ENCODE data around the gene BRAF. TPM values are rescaled to one million over a fixed set of nuclear protein-coding genes. Genes with fewer than 3 reads are reported as not detected.
"Not testable (repeated sequence)": the region's sequence is repeated elsewhere in the genome, so short reads cannot be mapped to it uniquely, and the experiment has no call there.

Gene BRAF
- total RNA-seq, 2 donors from 2014 or later = 35.7 to 42.2 TPM

- Mint-ChIP-seq H3K36me3 (no peaks in the 10 kb centered on the region), H3K9me3 (no peaks in the 10 kb centered on the region), H3K27ac (peak overlapping the region in 1 of 2 donors; percentile 22), H3K4me1 (ENCODE audit: low read depth in 2 of 2) (peaks cover 0 to 5% of the 10 kb centered on the region in 2 donors), H3K4me3 (no peak overlapping the region), H3K27me3 (no peaks in the 10 kb centered on the region)
- no peak for DNase-seq (ENCODE audit: low spot score)
- ATAC-seq = no peak
Measured at GRCh38 chr7:140831724-140832123, 93.0 kb downstream of the BRAF start.

DNA sequence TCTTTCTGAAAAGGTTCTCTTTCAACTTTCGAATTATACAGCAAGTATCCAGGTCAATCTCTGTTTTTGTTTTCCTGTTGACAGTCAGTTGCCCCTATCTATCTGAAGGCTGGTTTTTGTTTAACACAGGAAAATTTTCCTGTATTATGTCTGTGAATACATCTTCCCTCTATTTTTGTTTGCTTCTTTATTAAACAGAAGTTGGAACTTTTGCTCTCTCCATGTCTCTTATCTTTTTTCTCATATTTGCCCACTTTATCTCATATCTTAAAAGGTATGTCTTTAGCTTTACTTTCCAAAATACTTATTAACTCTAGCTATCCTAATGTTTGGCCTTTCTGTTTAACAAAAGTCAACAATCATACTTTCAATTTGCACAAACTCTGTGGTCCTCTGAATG, 95.0 kb downstream of the BRAF start:
- ATAC-seq (no peak), DNase-seq (ENCODE audit: low spot score) (no peak)
- peaks cover 0 to 3% of the 10 kb centered on the region in 2 donors for H3K4me1 Mint-ChIP-seq (ENCODE audit: low read depth in 2 of 2)
- no peak overlapping the region for H3K27ac Mint-ChIP-seq
- no peaks in the 10 kb centered on the region for H3K36me3 Mint-ChIP-seq
- no peak overlapping the region for H3K4me3 Mint-ChIP-seq
- H3K9me3 Mint-ChIP-seq = no peaks in the 10 kb centered on the region
- no peaks in the 10 kb centered on the region for H3K27me3 Mint-ChIP-seq

- DNase-seq (ENCODE audit: low spot score) (no peak), ATAC-seq (no peak)
- H3K9me3 Mint-ChIP-seq = no peaks in the 10 kb centered on the region
- H3K4me1 Mint-ChIP-seq (ENCODE audit: low read depth in 2 of 2) = no peaks in the 10 kb centered on the region
- no peaks in the 10 kb centered on the region for H3K36me3 Mint-ChIP-seq
- H3K27ac Mint-ChIP-seq = no peak overlapping the region
- no peaks in the 10 kb centered on the region for H3K27me3 Mint-ChIP-seq
- no peak overlapping the region for H3K4me3 Mint-ChIP-seq
Measured at GRCh38 chr7:140828741-140829140, 96.0 kb downstream of the BRAF start.

DNA sequence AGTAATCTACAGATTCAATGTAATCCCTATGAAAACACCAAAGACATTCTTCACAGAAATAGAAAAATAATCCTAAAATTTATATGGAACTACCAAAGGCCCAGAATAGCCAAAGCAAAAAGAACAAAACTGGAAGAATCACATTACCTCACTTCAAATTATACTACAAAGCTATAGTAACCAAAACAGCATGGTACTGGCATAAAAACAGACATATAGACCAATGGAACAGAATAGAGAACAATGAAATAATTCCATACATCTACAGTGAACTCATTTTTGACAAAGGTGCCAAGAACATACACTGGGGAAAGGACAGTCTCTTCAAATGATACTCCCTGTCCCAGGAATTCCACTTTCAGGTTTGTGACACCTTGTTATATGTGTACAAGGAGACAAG, 107.3 kb downstream of the BRAF start:
- H3K36me3 Mint-ChIP-seq = peaks cover 11% of the 10 kb centered on the region
- H3K4me3 Mint-ChIP-seq; H3K4me1 Mint-ChIP-seq (ENCODE audit: low read depth in 2 of 2); H3K9me3 Mint-ChIP-seq; H3K27me3 Mint-ChIP-seq; H3K27ac Mint-ChIP-seq; DNase-seq (ENCODE audit: low spot score); ATAC-seq: not testable (repeated sequence)

GRCh38 chr7:140810830-140811556, 113.7 kb downstream of the BRAF start:
- H3K4me3 Mint-ChIP-seq = no peak overlapping the region
- DNase-seq (ENCODE audit: low spot score) = peak; percentile 73

GRCh38 chr7:140810385-140810784, 114.3 kb downstream of the BRAF start:
- H3K4me1 Mint-ChIP-seq (ENCODE audit: low read depth in 2 of 2) = peaks cover 5% of the 10 kb centered on the region in 2 donors
- H3K36me3 Mint-ChIP-seq = no peaks in the 10 kb centered on the region
- H3K27ac Mint-ChIP-seq = no peak overlapping the region
- ATAC-seq = no peak
- H3K27me3 Mint-ChIP-seq = no peaks in the 10 kb centered on the region
- no peaks in the 10 kb centered on the region for H3K9me3 Mint-ChIP-seq
- DNase-seq (ENCODE audit: low spot score) = no peak
- no peak overlapping the region for H3K4me3 Mint-ChIP-seq

More at GRCh38 chr7:140810830-140811556, 113.7 kb downstream of the BRAF start:
- Mint-ChIP-seq H3K4me1 (ENCODE audit: low read depth in 2 of 2) (peaks cover 5% of the 10 kb centered on the region in 2 donors), H3K27me3 (no peaks in the 10 kb centered on the region), H3K9me3 (no peaks in the 10 kb centered on the region), H3K27ac (no peak overlapping the region), H3K36me3 (no peaks in the 10 kb centered on the region)
- peak; percentile 73 to 78 for ATAC-seq

DNA sequence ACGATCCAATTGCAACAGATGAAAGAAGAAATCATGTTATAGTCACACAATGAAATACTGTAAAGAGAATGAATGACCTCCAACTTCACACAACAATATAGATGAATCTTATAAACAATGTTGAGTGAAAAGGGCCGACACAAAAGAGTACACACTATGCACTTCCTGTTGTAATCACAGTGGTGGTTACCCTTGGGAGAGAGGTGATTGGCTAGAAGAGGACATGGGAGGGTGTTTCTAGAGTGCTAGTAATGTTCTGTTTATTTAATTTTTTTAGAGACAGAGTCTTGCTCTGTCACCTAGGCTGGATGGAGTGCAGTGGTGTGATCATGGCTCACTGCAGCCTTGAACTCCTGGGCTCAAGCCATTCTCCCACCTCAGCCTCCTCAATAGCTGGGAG, 145.8 kb downstream of the BRAF start:
- Mint-ChIP-seq H3K4me3 (no peak overlapping the region), H3K9me3 (no peaks in the 10 kb centered on the region), H3K27me3 (no peaks in the 10 kb centered on the region), H3K36me3 (peaks cover 5% of the 10 kb centered on the region), H3K27ac (no peak overlapping the region), H3K4me1 (ENCODE audit: low read depth in 2 of 2) (peaks cover 5 to 7% of the 10 kb centered on the region in 2 donors)
- DNase-seq (ENCODE audit: low spot score) (no peak), ATAC-seq (no peak)

DNA sequence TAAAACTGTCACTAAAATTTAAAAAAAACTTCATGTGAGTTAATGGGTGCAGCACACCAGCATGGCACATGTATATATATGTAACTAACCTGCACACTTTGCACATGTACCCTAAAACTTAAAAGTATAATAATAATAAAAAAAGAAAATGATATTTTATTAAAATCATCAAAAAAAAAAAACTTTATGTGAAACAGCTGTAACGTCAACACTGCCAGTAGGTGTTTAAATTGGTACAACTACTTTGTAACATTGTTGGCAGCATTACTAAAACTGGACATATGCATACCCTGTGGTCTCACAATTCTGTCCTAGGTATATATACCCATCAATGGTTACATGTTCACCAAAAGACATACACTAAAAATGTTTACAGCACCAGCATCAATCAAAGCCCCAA, 146.2 kb downstream of the BRAF start:
- no peak overlapping the region for H3K27ac Mint-ChIP-seq

GRCh38 chr7:140774371-140774770, 150.4 kb downstream of the BRAF start:
- no peak overlapping the region for H3K4me3 Mint-ChIP-seq
- DNase-seq (ENCODE audit: low spot score) (no peak), ATAC-seq (no peak)
- no peaks in the 10 kb centered on the region for H3K27me3 Mint-ChIP-seq
- no peak overlapping the region for H3K27ac Mint-ChIP-seq
- peaks cover 5 to 10% of the 10 kb centered on the region in 2 donors for H3K4me1 Mint-ChIP-seq (ENCODE audit: low read depth in 2 of 2)
- H3K36me3 Mint-ChIP-seq = peaks cover 11% of the 10 kb centered on the region
- H3K9me3 Mint-ChIP-seq = no peaks in the 10 kb centered on the region

More for the DNA sequence above, 146.2 kb downstream of the BRAF start:
- Mint-ChIP-seq H3K4me3 (no peak overlapping the region), H3K9me3 (no peaks in the 10 kb centered on the region), H3K36me3 (peaks cover 5% of the 10 kb centered on the region), H3K27me3 (no peaks in the 10 kb centered on the region), H3K4me1 (ENCODE audit: low read depth in 2 of 2) (peaks cover 5 to 7% of the 10 kb centered on the region in 2 donors)
- DNase-seq (ENCODE audit: low spot score) (no peak), ATAC-seq (no peak)

DNA sequence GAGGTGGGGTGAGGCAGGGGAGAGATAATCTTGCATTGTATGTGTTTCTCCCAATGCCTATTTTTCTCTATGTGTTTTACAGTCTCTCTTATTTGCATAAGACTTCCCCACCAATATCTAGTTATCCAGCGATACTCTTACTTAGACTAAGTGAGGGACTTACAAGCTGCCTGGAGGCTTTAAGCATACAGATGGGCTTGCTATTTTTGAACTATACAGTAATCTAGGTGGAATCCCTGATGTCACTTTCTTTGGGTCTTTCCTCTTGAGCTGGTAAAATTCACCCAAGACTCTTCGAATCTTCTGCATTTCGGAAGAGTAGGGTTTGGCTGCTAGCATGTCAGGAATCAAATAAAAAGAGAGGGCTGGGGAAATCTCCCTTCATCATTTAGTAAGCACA, 151.6 kb downstream of the BRAF start:
- no peaks in the 10 kb centered on the region for H3K27me3 Mint-ChIP-seq
- H3K36me3 Mint-ChIP-seq = peaks cover 6% of the 10 kb centered on the region
- no peak overlapping the region for H3K4me3 Mint-ChIP-seq
- H3K9me3 Mint-ChIP-seq = no peaks in the 10 kb centered on the region
- DNase-seq (ENCODE audit: low spot score) (no peak), ATAC-seq (no peak)
- H3K4me1 Mint-ChIP-seq (ENCODE audit: low read depth in 2 of 2) = peaks cover 0 to 5% of the 10 kb centered on the region in 2 donors
- H3K27ac Mint-ChIP-seq = no peak overlapping the region

- no peaks in the 10 kb centered on the region for H3K27me3 Mint-ChIP-seq
- peaks cover 15% of the 10 kb centered on the region for H3K36me3 Mint-ChIP-seq
- H3K4me3 Mint-ChIP-seq = no peak overlapping the region
- peaks cover 8 to 9% of the 10 kb centered on the region in 2 donors for H3K4me1 Mint-ChIP-seq (ENCODE audit: low read depth in 2 of 2)
- peak overlapping the region in 1 of 2 donors; percentile 11 for H3K27ac Mint-ChIP-seq
- no peak for DNase-seq (ENCODE audit: low spot score)
- ATAC-seq = no peak
- H3K9me3 Mint-ChIP-seq = no peaks in the 10 kb centered on the region
Measured at GRCh38 chr7:140771826-140772225, 152.9 kb downstream of the BRAF start.

DNA sequence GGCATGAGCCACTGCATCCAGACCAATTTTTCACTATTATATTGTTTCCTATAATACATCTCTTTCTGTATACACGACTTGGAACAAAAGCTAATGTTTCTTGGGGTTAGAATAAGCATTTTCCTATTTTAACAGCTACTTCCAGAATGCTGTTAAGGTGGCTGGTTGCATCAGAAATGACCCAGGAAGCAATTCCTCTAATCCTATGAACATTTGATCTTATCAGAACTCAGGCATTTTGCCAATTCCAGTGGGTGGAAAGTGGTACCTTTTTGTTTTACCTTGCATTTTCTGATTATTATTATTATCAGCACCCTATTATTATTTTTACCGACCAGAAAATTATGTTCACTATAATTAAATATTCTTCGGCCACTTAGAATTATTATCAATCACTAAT, 154.9 kb downstream of the BRAF start:
- ATAC-seq (no peak), DNase-seq (ENCODE audit: low spot score) (no peak)
- Mint-ChIP-seq H3K4me1 (ENCODE audit: low read depth in 2 of 2) (peaks cover 8 to 9% of the 10 kb centered on the region in 2 donors), H3K9me3 (no peaks in the 10 kb centered on the region), H3K36me3 (peaks cover 15% of the 10 kb centered on the region), H3K27me3 (no peaks in the 10 kb centered on the region), H3K4me3 (no peak overlapping the region), H3K27ac (no peak overlapping the region)

DNA sequence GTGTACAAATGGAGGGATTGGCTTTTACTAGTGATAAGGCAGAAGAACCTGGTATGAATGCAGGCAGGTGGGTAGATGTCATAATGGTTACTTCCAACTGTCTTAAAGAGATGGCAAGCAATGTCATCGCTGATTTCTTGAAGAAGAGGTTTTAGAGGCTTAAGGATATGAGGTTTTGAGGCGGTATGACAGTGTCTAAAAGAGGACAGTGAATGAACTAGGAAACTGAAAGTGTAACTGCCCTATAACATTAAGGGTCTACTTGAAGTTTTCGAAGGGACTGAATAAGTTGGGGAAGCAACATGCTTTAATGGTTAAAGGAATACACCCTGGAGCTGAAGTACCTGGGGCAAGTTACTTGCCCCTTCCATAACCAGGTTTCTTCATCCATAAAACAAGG, 157.3 kb downstream of the BRAF start:
- no peak for ATAC-seq
- no peaks in the 10 kb centered on the region for H3K9me3 Mint-ChIP-seq
- peaks cover 15% of the 10 kb centered on the region for H3K36me3 Mint-ChIP-seq
- no peaks in the 10 kb centered on the region for H3K27me3 Mint-ChIP-seq
- peak overlapping the region in 1 of 2 donors; percentile 39 for H3K27ac Mint-ChIP-seq
- no peak overlapping the region for H3K4me3 Mint-ChIP-seq
- peaks cover 8 to 9% of the 10 kb centered on the region in 2 donors for H3K4me1 Mint-ChIP-seq (ENCODE audit: low read depth in 2 of 2)
- no peak for DNase-seq (ENCODE audit: low spot score)

DNA sequence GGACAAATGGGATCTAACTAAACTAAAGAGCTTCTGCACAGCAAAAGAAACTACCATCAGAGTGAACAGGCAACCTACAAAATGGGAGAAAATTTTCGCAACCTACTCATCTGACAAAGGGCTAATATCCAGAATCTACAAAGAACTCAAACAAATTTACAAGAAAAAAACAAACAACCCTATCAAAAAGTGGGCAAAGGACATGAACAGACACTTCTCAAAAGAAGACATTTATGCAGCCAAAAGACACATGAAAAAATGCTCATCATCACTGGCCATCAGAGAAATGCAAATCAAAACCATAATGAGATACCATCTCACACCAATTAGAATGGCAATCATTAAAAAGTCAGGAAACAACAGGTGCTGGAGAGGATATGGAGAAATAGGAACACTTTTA, 159.3 kb downstream of the BRAF start:
- not testable (repeated sequence) for H3K9me3 Mint-ChIP-seq; ATAC-seq; H3K4me3 Mint-ChIP-seq; H3K4me1 Mint-ChIP-seq (ENCODE audit: low read depth in 2 of 2); H3K27ac Mint-ChIP-seq; DNase-seq (ENCODE audit: low spot score); H3K27me3 Mint-ChIP-seq
- peaks cover 19% of the 10 kb centered on the region for H3K36me3 Mint-ChIP-seq

GRCh38 chr7:140763166-140763565, 161.6 kb downstream of the BRAF start:
- H3K27ac Mint-ChIP-seq; H3K4me3 Mint-ChIP-seq; H3K27me3 Mint-ChIP-seq; ATAC-seq; DNase-seq (ENCODE audit: low spot score); H3K9me3 Mint-ChIP-seq; H3K4me1 Mint-ChIP-seq (ENCODE audit: low read depth in 2 of 2): not testable (repeated sequence)
- peaks cover 24% of the 10 kb centered on the region for H3K36me3 Mint-ChIP-seq
